GM23338 (cell line): ENCODE measurements around the gene EXOC4. TPM values are rescaled to one million over a fixed set of nuclear protein-coding genes. Genes with fewer than 3 reads are reported as not detected.

Experiments used
- ATAC-seq: fragments of 200-7000 bp; cut with Tn5 transposase; 3 replicates; pipeline ENCODE4 v1.9.1; 2020
- DNase-seq: peaks from one replicate; pipeline ENCODE4 v3.0.0-alpha.2; 2015; ENCODE audit warnings: low spot score
- H2AFZ ChIP-seq: fragments of 200-600 bp; sonication (generic); 2 replicates; pipeline ENCODE4 v1.8.0; 2016; ENCODE audit warnings: antibody characterized with exemption, mild to moderate bottlenecking, moderate library complexity
- H3F3A ChIP-seq: fragments of 200-600 bp; sonication (generic); replicated peaks from 2 replicates; pipeline ENCODE4 v1.8.0; 2017; ENCODE audit warnings: antibody characterized with exemption, mixed run types, low read depth
- H3K27ac ChIP-seq: fragments of 200-600 bp; sonication (generic); 2 replicates; pipeline ENCODE4 v1.6.1; 2016; ENCODE audit warnings: low read depth
- H3K27me3 ChIP-seq: fragments of 200-600 bp; sonication (generic); 2 replicates; pipeline ENCODE4 v1.8.0; 2016; ENCODE audit warnings: mild to moderate bottlenecking, mixed run types, moderate library complexity; ENCODE audit not compliant: insufficient read depth
- H3K36me3 ChIP-seq: fragments of 200-600 bp; sonication (generic); 2 replicates; pipeline ENCODE4 v1.8.0; 2016; ENCODE audit warnings: mild to moderate bottlenecking; ENCODE audit not compliant: insufficient read depth
- H3K4me1 ChIP-seq: fragments of 200-600 bp; sonication (generic); 2 replicates; pipeline ENCODE4 v1.8.0; 2016; ENCODE audit warnings: mild to moderate bottlenecking, moderate library complexity; ENCODE audit not compliant: insufficient read depth
- H3K4me2 ChIP-seq: fragments of 200-600 bp; sonication (generic); 2 replicates; pipeline ENCODE4 v1.7.1; 2017; ENCODE audit warnings: mixed run types
- H3K4me3 ChIP-seq: fragments of 200-600 bp; sonication (generic); 2 replicates; pipeline ENCODE4 v1.6.1; 2016; ENCODE audit warnings: mixed run types
- H3K79me2 ChIP-seq: fragments of 200-600 bp; sonication (generic); replicated peaks from 2 replicates; pipeline ENCODE4 v1.8.0; 2017; ENCODE audit warnings: mild to moderate bottlenecking; ENCODE audit not compliant: insufficient read depth
- H3K9me2 ChIP-seq: fragments of 200-600 bp; sonication (generic); 2 replicates; pipeline ENCODE4 v1.8.0; 2017; ENCODE audit not compliant: insufficient read depth
- H4K20me1 ChIP-seq: fragments of 200-600 bp; sonication (generic); replicated peaks from 2 replicates; pipeline ENCODE4 v1.8.0; 2017; ENCODE audit warnings: mild to moderate bottlenecking; ENCODE audit not compliant: insufficient read depth
- H3K27ac Mint-ChIP-seq: 2 replicates; pipeline ENCODE4 v1.8.0; 2020; ENCODE audit warnings: inconsistent platforms, mild to moderate bottlenecking, moderate library complexity, mixed read lengths
- H3K27me3 Mint-ChIP-seq: 3 replicates; pipeline ENCODE4 v1.8.0; 2022; ENCODE audit warnings: low read depth, mild to moderate bottlenecking, moderate library complexity, mixed read lengths, inconsistent platforms; ENCODE audit not compliant: insufficient read depth, poor library complexity
- H3K36me3 Mint-ChIP-seq: 3 replicates; pipeline ENCODE4 v1.8.0; 2021; ENCODE audit warnings: low read depth, mild to moderate bottlenecking, inconsistent platforms, moderate library complexity, mixed read lengths
- H3K4me1 Mint-ChIP-seq: 3 replicates; pipeline ENCODE4 v1.8.0; 2020; ENCODE audit warnings: mild to moderate bottlenecking, inconsistent platforms, mixed read lengths
- H3K4me3 Mint-ChIP-seq: 3 replicates; pipeline ENCODE4 v1.8.0; 2021; ENCODE audit warnings: moderate library complexity, mild to moderate bottlenecking, inconsistent platforms, mixed read lengths
- H3K9me3 Mint-ChIP-seq: 3 replicates; pipeline ENCODE4 v1.8.0; 2020; ENCODE audit warnings: moderate library complexity, mild to moderate bottlenecking, inconsistent platforms, mixed read lengths
- EZH2 ChIP-seq: fragments of 200-600 bp; sonication (generic); IDR thresholded peaks from one replicate; pipeline ENCODE4 v1.8.0; 2017; ENCODE audit warnings: antibody characterized with exemption, mild to moderate bottlenecking, low read depth; ENCODE audit not compliant: unreplicated experiment
- EZH2phosphoT487 ChIP-seq: fragments of 200-600 bp; sonication (generic); IDR thresholded peaks from one replicate; pipeline ENCODE4 v1.8.1; 2018; ENCODE audit warnings: antibody characterized with exemption; ENCODE audit not compliant: unreplicated experiment
- NANOG ChIP-seq: IDR thresholded peaks from 2 replicates; pipeline ENCODE4 v1.6.1; 2016; ENCODE audit warnings: antibody characterized with exemption, borderline replicate concordance
- STAT1 ChIP-seq: IDR thresholded peaks from one replicate; pipeline ENCODE4 v1.6.1; 2016; ENCODE audit warnings: antibody characterized with exemption; ENCODE audit not compliant: unreplicated experiment
- ZNF114 ChIP-seq: fragments of 250-450 bp; sonication (Bioruptor Pico); IDR thresholded peaks from 2 replicates; pipeline ENCODE4 v1.5.0; 2020; ENCODE audit warnings: mild to moderate bottlenecking, moderate library complexity
- ZNF462 ChIP-seq: fragments of 250-450 bp; sonication (Bioruptor Pico); IDR thresholded peaks from 2 replicates; pipeline ENCODE4 v1.5.0; 2020; ENCODE audit warnings: mild to moderate bottlenecking, moderate library complexity
- polyA plus RNA-seq: library from polyadenylated mRNA; unstranded; fragments of >200 nt; fragmentation: Nextera tagmentation; extraction: Ambion mirVana; gene quantifications from 2 replicates; pipeline ENCODE4 v1.2.1, GENCODE V29; 2016
- total RNA-seq: library from RNA; depleted of rRNA; stranded (reverse); fragments of >200 nt; shearing (Covaris generic); gene quantifications from 2 replicates; pipeline ENCODE4 v1.2.3, GENCODE V29; 2014

EXOC4 gene
- total and polyA plus RNA-seq, 2 experiments from 2014 or later: 37.5 to 52.7 TPM

- no peak for DNase-seq
- no peak for TF ChIP-seq EZH2
- no peak for TF ChIP-seq ZNF462 (CRISPR knock-in tag)
- no peak for TF ChIP-seq NANOG
- Histone ChIP-seq H3K36me3 (no peaks in the 10 kb centered on the region), H3K4me2 (no peak overlapping the region), H2AFZ (no peak overlapping the region), H3K4me3 (no peak overlapping the region), H3K27ac (no peak overlapping the region), H3K27me3 (no peaks in the 10 kb centered on the region), H3F3A (no peaks in the 10 kb centered on the region), H3K4me1 (peaks cover 16% of the 10 kb centered on the region; the same call in 1 of the 2 replicates), H3K79me2 (no peaks in the 10 kb centered on the region), H4K20me1 (no peaks in the 10 kb centered on the region), H3K9me2 (no peaks in the 10 kb centered on the region)
- no peak for ATAC-seq
- Mint-ChIP-seq H3K27ac (no peak overlapping the region), H3K9me3 (no peaks in the 10 kb centered on the region), H3K4me3 (no peak overlapping the region), H3K4me1 (peaks cover 42% of the 10 kb centered on the region), H3K27me3 (no peaks in the 10 kb centered on the region), H3K36me3 (no peaks in the 10 kb centered on the region)
These were observed 491.6 kb downstream of the EXOC4 start for GRCh38 chr7:133744451-133744850.

- H3K79me2 ChIP-seq: no peaks in the 10 kb centered on the region
- no peaks in the 10 kb centered on the region for H3K27me3 Mint-ChIP-seq
- peaks cover 21% of the 10 kb centered on the region for H3K4me1 ChIP-seq
- DNase-seq: no peak
- H4K20me1 ChIP-seq: no peaks in the 10 kb centered on the region
- H2AFZ ChIP-seq: no peak overlapping the region
- H3K4me2 ChIP-seq: no peak overlapping the region
- H3K27me3 ChIP-seq: no peaks in the 10 kb centered on the region
- H3F3A ChIP-seq: no peaks in the 10 kb centered on the region
- no peaks in the 10 kb centered on the region for H3K9me3 Mint-ChIP-seq
- peak overlapping the region; percentile 22; the same call in 1 of the 2 replicates for H3K27ac ChIP-seq
- no peaks in the 10 kb centered on the region for H3K9me2 ChIP-seq
- no peak overlapping the region for H3K4me3 ChIP-seq
- TF ChIP-seq STAT1 (no peak), ZNF114 (CRISPR knock-in tag) (no peak), EZH2phosphoT487 (no peak)
- no peaks in the 10 kb centered on the region for H3K36me3 Mint-ChIP-seq
- no peak for ATAC-seq
- peaks cover 44% of the 10 kb centered on the region; the same call in 2 of the 3 replicates for H3K4me1 Mint-ChIP-seq
- H3K36me3 ChIP-seq: no peaks in the 10 kb centered on the region
- no peak overlapping the region for H3K4me3 Mint-ChIP-seq
- H3K27ac Mint-ChIP-seq: peak overlapping the region; percentile 57; the same call in 1 of the 2 replicates
These were observed 493.4 kb downstream of the EXOC4 start for GRCh38 chr7:133746305-133746704.
